Spleen (tissue), 13 donors: ENCODE measurements around the gene ZNF678. TPM values are rescaled to one million over a fixed set of nuclear protein-coding genes. Genes with fewer than 3 reads are reported as not detected.

Source experiments
- DNase-seq: peaks from one replicate; pipeline ENCODE4 v3.0.0-alpha.2; 2020
- H3K27ac ChIP-seq, 8 donors: fragments of 200-600 bp; sonication (generic) in 7 of 8; 1 replicate in 4 of 8; 2 replicates in 4 of 8; pipeline versions ENCODE4 v1.5.0 to v1.8.0; 2016 to 2021; ENCODE audit warnings: inconsistent platforms in 4 of 8, mild to moderate bottlenecking in 4 of 8, moderate library complexity in 1 of 8
- H3K27me3 ChIP-seq, 7 donors: fragments of 200-600 bp; sonication (generic) in 6 of 7; replicated peaks in 1 of 7; 1 replicate in 4 of 7; 2 replicates in 3 of 7; pipeline versions ENCODE4 v1.5.0 to v1.8.0; 2016 to 2021; ENCODE audit warnings: inconsistent platforms in 3 of 7, mild to moderate bottlenecking in 1 of 7
- H3K36me3 ChIP-seq, 6 donors: fragments of 200-600 bp; sonication (generic) in 5 of 6; 1 replicate in 4 of 6; 2 replicates in 2 of 6; pipeline versions ENCODE4 v1.5.0 to v1.8.0; 2016 to 2021; ENCODE audit warnings: inconsistent platforms in 2 of 6
- H3K4me1 ChIP-seq, 6 donors: fragments of 200-600 bp; sonication (generic) in 5 of 6; 1 replicate in 3 of 6; 2 replicates in 3 of 6; pipeline versions ENCODE4 v1.5.0 to v1.8.0; 2016 to 2021; ENCODE audit warnings: inconsistent platforms in 3 of 6
- H3K4me3 ChIP-seq, 8 donors: fragments of 200-600 bp; sonication (generic) in 7 of 8; 1 replicate in 4 of 8; 2 replicates in 4 of 8; pipeline versions ENCODE4 v1.5.0 to v1.8.0; 2016 to 2021; ENCODE audit warnings: inconsistent platforms in 4 of 8, mild to moderate bottlenecking in 4 of 8, moderate library complexity in 2 of 8
- H3K9me3 ChIP-seq, 8 donors: fragments of 200-600 bp; sonication (generic) in 7 of 8; 1 replicate in 4 of 8; 2 replicates in 4 of 8; pipeline versions ENCODE4 v1.5.0 to v1.8.0; 2016 to 2021; ENCODE audit warnings: inconsistent platforms in 4 of 8
- CTCF ChIP-seq, 11 experiments: fragments of 200-600 bp in 7 of 11; fragments of 450-650 bp in 4 of 11; sonication (generic) in 4 of 11; IDR thresholded peaks in 8 of 11; conservative IDR thresholded peaks in 3 of 11; 1 replicate in 7 of 11; 2 replicates in 4 of 11; pipeline versions ENCODE4 v1.4.0 to v1.8.0; 2016 to 2021; ENCODE audit warnings: antibody characterized with exemption in 11 of 11, inconsistent platforms in 4 of 11, mild to moderate bottlenecking in 1 of 11
- POLR2A ChIP-seq, 3 donors: fragments of 450-650 bp; IDR thresholded peaks; one replicate each; pipeline ENCODE4 v1.5.1; 2017; ENCODE audit warnings: antibody characterized with exemption in 3 of 3, mild to moderate bottlenecking in 1 of 3
- POLR2AphosphoS5 ChIP-seq, 3 donors: sonication (generic); formaldehyde crosslinking; IDR thresholded peaks; one replicate each; pipeline ENCODE4 v1.5.1; 2017; ENCODE audit warnings: antibody characterized with exemption in 3 of 3
- WGBS, 5 donors: extraction: QIAGEN DNeasy Blood & Tissue Kit in 3 of 5; methylation state at CpG; one replicate each; pipeline versions ENCODE4 v1.1.5 to v1.1.7; 2013 to 2018; 5-methylcytosine and 5-hydroxymethylcytosine counted together
- intact Hi-C: fragments of 100-400 bp; cut with DNase I; formaldehyde crosslinking; loops from one replicate; pipeline ENCODE4 v1.15.0; 2023; ENCODE audit warnings: low total_unique reads
- long read RNA-seq, 2 donors: transcript quantifications; one replicate each; lab custom pipeline, GENCODE V29; 2026
- polyA plus RNA-seq, 3 donors: library from polyadenylated mRNA; stranded (reverse); fragments of 200-250 nt; gene quantifications; one replicate each; pipeline ENCODE4 v1.2.1, GENCODE V29; 2013
- total RNA-seq, 7 donors: library from RNA; depleted of rRNA in 3 of 7; stranded (reverse); fragments of >200 nt in 3 of 7; fragmentation: NEBNext Ultra II Directional in 4 of 7; extraction: Animal tissue kit (Norgen Biotek cat#: 25700) in 4 of 7; gene quantifications; one replicate each; pipeline versions ENCODE4 v1.1.0 to v1.2.1, GENCODE V29; 2016 to 2021
- donor health status: healthy with polysubstance abuse.
- donor health status: DM: no; HTN: no; CAD: no; lungs with moderate emphysema.
- donor health status: DM: no; HTN: no; CAD: no.
- donor health status: Bipolar disorder and iron deficiency.
- donor health status: healthy.
- donor health status: DM: no; HTN: no; CAD: no.
- donor health status: DM: yes; HTN: yes; CAD: no.

The ZNF678 gene
- total RNA-seq (10 to 100 TPM in 6 of 7 donors, 1 to 10 TPM in 1; 9.2 to 24.5 (median 13.5) TPM), polyA plus RNA-seq (1 to 10 TPM; 1.5 to 2.3 (median 1.7) TPM)
- long read RNA-seq, donor 1, full-length matches to known transcripts: 1 of 1 reads
- long read RNA-seq, donor 1, partial matches to known transcripts: 0 of 1 reads
- long read RNA-seq, donor 1, other reads (novel, unspliced or antisense): 0 of 1 reads
- long read RNA-seq, donor 2, full-length matches to known transcripts: 1 of 1 reads
- long read RNA-seq, donor 2, partial matches to known transcripts: 0 of 1 reads
- long read RNA-seq, donor 2, other reads (novel, unspliced or antisense): 0 of 1 reads

GRCh38 chr1:227563324-227564201 lies at the start of gene ZNF678:
Gene ZNF678, plus strand, starts transcription at chr1:227563556. Its CDS starts 87,436 bp downstream, at chr1:227650992.
- intact Hi-C loops: no loop called here
- peaks cover 5 to 36% (median 26%) of the 10 kb centered on the region in 7 donors for H3K27me3 ChIP-seq
- H3K4me1 ChIP-seq: peaks cover 5 to 52% (median 16%) of the 10 kb centered on the region in 6 donors
- peak within 1 kb of the TSS; percentile 55 to 90 (median 88) for H3K27ac ChIP-seq
- WGBS, 5 donors: 0 to 1% (median 1%) methylated on average over 23 to 39 of the region's 39 CpGs
- peaks cover 0 to 16% (median 0%) of the 10 kb centered on the region in 8 donors for H3K9me3 ChIP-seq
- peaks cover 0 to 2% (median 0%) of the 10 kb centered on the region in 6 donors for H3K36me3 ChIP-seq
- TF ChIP-seq POLR2A (IDR thresholded peaks at IDR 0.05) (no peak), POLR2AphosphoS5 (IDR thresholded peaks at IDR 0.05) (peak; percentile 67 to 80 (median 77))
- peak within 1 kb of the TSS; percentile 65 to 83 (median 73) for H3K4me3 ChIP-seq
- DNase-seq: peak; percentile 92

GRCh38 chr1:227518876-227519275 lies 44.5 kb upstream of the ZNF678 start:
- 82 to 90% (median 84%) methylated on average over 4 of the region's 4 CpGs for WGBS, 5 donors
- intact Hi-C loops: no loop called here
- no peak overlapping the region for H3K4me3 ChIP-seq
- DNase-seq: no peak
- no peaks in the 10 kb centered on the region for H3K27me3 ChIP-seq
- TF ChIP-seq POLR2AphosphoS5 (IDR thresholded peaks at IDR 0.05) (no peak), POLR2A (IDR thresholded peaks at IDR 0.05) (no peak), CTCF (IDR thresholded peaks at IDR 0.05 in 8 of 11, conservative IDR thresholded peaks at IDR 0.05 in 3 of 11) (no peak)
- H3K27ac ChIP-seq: no peak overlapping the region
- H3K36me3 ChIP-seq: no peaks in the 10 kb centered on the region
- no peaks in the 10 kb centered on the region for H3K4me1 ChIP-seq
- H3K9me3 ChIP-seq: peaks cover 0 to 19% (median 0%) of the 10 kb centered on the region in 8 donors

- no peak for DNase-seq
- no peak overlapping the region for H3K4me3 ChIP-seq
- H3K36me3 ChIP-seq: no peaks in the 10 kb centered on the region
- H3K27me3 ChIP-seq: no peaks in the 10 kb centered on the region
- TF ChIP-seq POLR2A (IDR thresholded peaks at IDR 0.05) (no peak), POLR2AphosphoS5 (IDR thresholded peaks at IDR 0.05) (no peak), CTCF (IDR thresholded peaks at IDR 0.05 in 8 of 11, conservative IDR thresholded peaks at IDR 0.05 in 3 of 11) (no peak)
- intact Hi-C loops: no loop called here
- no peak overlapping the region for H3K27ac ChIP-seq
- no peaks in the 10 kb centered on the region for H3K4me1 ChIP-seq
- 74 to 88% (median 81%) methylated on average over 11 of the region's 11 CpGs for WGBS, 5 donors
- peaks cover 4 to 43% (median 14%) of the 10 kb centered on the region in 8 donors for H3K9me3 ChIP-seq
Measured at GRCh38 chr1:227521782-227522181, 41.6 kb upstream of the ZNF678 start.

GRCh38 chr1:227526524-227526923 lies 36.8 kb upstream of the ZNF678 start:
- Histone ChIP-seq H3K36me3 (no peaks in the 10 kb centered on the region), H3K4me3 (no peak overlapping the region), H3K27me3 (no peaks in the 10 kb centered on the region), H3K9me3 (peaks cover 15 to 90% (median 61%) of the 10 kb centered on the region in 8 donors), H3K4me1 (no peaks in the 10 kb centered on the region), H3K27ac (no peak overlapping the region)
- WGBS, 5 donors: 83 to 96% (median 88%) methylated on average over 2 of the region's 2 CpGs
- TF ChIP-seq POLR2A (IDR thresholded peaks at IDR 0.05) (no peak), POLR2AphosphoS5 (IDR thresholded peaks at IDR 0.05) (no peak), CTCF (IDR thresholded peaks at IDR 0.05 in 8 of 11, conservative IDR thresholded peaks at IDR 0.05 in 3 of 11) (no peak)
- intact Hi-C loops: no loop called here
- no peak for DNase-seq
